BE2C (cell line): ENCODE data around the gene PARD6A.

ENCODE experiments used
- DNase-seq: peaks from one replicate; pipeline ENCODE4 v3.0.0-alpha.2; 2020
- H3K27me3 ChIP-seq: fragments of 250-450 bp; sonication (Bioruptor Pico); 2 replicates; pipeline ENCODE4 v1.5.1; 2020; ENCODE audit warnings: mild to moderate bottlenecking
- H3K36me3 ChIP-seq: fragments of 250-450 bp; sonication (Bioruptor Pico); 2 replicates; pipeline ENCODE4 v1.5.1; 2020; ENCODE audit warnings: mild to moderate bottlenecking
- H3K4me1 ChIP-seq: fragments of 250-450 bp; sonication (Bioruptor Pico); 2 replicates; pipeline ENCODE4 v1.5.1; 2020
- H3K4me3 ChIP-seq: 2 replicates; pipeline ENCODE4 v1.5.1; 2011; ENCODE audit warnings: low read depth, low read length
- H3K9me3 ChIP-seq: fragments of 250-450 bp; sonication (Bioruptor Pico); 2 replicates; pipeline ENCODE4 v1.5.1; 2020
- CTCF ChIP-seq: IDR thresholded peaks from 2 replicates; pipeline ENCODE4 v1.5.1; 2012; ENCODE audit warnings: mild to moderate bottlenecking, low read depth, low read length

Gene PARD6A

DNA sequence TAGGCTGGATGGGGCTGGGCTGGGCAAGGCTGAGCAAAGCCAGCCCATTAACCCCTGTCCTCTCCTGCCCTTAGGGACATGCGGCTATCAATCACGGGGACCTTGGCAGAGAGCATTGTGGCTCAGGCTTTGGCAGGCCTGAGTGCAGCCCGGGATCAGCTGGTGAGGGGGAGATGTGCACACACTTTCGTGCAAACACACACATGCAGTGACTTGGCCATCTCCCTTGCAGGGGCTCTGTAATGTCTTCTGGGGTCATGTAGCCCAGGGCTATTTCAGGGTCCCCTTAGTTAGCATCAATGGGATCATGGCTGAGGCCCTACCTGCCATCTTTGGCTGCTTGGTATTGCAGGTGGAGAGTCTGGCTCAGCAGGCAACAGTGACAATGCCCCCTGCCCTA, 8.9 kb upstream of the PARD6A start:
- peaks cover 19% of the 10 kb centered on the region for H3K36me3 ChIP-seq
- TF ChIP-seq CTCF, result no peak
- no peak for DNase-seq
- peaks cover 2% of the 10 kb centered on the region; the same call in 1 of the 2 replicates for H3K4me1 ChIP-seq
- H3K27me3 ChIP-seq, result no peaks in the 10 kb centered on the region
- H3K9me3 ChIP-seq, result no peaks in the 10 kb centered on the region
- no peak overlapping the region for H3K4me3 ChIP-seq

DNA sequence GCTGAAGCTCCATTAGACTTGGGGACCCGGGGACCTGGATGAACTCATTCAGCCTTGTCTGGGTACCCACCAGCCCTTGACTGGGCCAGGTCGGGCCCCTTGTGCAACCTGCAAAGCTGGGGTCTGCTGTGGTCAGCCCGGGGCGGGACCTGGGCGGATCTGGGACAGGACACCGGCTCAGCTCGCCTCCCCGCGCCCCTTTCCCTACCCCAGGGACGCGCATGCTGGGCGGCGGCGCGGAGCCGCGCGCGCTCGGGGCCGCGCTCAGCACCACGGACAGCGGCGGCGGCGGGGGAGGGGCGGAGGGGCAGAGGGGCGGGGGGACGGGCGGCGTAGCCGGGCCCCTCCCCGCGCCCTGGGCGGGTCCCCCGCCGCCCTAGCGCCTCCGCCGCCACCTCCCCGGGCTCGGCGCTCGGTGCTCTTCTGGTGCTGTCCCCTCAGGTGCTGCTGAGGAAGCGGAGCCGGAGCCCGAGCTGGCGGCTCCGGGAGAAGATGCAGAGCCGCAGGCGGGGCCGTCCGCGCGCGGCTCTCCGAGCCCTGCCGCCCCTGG, 8.1 kb upstream of the PARD6A start:
- H3K9me3 ChIP-seq, result no peaks in the 10 kb centered on the region
- H3K4me1 ChIP-seq, result peaks cover 2% of the 10 kb centered on the region; the same call in 1 of the 2 replicates
- peak; percentile 63 for DNase-seq
- H3K27me3 ChIP-seq, result no peaks in the 10 kb centered on the region
- H3K36me3 ChIP-seq, result peaks cover 19% of the 10 kb centered on the region
- H3K4me3 ChIP-seq, result peak overlapping the region; percentile 91
- no peak for TF ChIP-seq CTCF

DNA sequence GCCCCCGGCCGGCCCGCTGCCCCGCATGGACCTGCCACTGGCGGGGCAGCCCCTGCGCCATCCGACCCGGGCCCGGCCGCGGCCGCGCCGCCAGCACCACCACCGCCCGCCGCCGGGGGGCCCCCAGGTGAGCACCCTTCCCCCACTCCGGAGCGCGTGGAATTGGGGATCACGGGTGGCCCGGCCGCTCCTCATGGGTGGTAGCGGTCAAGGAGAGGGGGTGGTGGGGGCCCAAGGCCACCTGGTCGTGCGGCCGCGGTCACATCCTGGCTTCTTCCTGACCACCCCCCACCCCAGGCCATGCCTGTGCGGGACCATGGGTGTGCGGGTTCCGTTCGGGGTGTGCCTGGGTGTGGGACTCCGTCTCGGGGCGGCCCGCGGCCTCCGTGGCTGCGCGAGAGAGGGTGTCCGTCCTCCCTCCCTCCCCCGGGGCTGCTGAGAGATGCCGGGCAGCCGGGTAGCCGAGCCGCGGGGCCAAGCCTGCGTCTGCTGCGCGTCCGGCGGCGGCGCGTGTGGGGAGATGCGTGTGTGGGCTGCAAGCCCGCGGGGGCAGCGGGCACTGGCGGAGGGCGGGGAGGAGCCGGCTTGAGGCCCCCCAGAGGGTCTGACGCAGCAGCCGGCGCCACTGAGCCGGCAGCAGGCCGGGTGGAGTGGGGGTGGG, 7.5 kb upstream of the PARD6A start:
- H3K9me3 ChIP-seq, result no peaks in the 10 kb centered on the region
- peak; percentile 23; the same call in 1 of the 2 replicates for TF ChIP-seq CTCF
- H3K4me3 ChIP-seq, result peak overlapping the region; percentile 91
- H3K36me3 ChIP-seq, result peaks cover 19% of the 10 kb centered on the region
- H3K4me1 ChIP-seq, result peaks cover 2% of the 10 kb centered on the region; the same call in 1 of the 2 replicates
- peak; percentile 74 for DNase-seq
- H3K27me3 ChIP-seq, result no peaks in the 10 kb centered on the region

- no peak for DNase-seq
- peaks cover 2% of the 10 kb centered on the region; the same call in 1 of the 2 replicates for H3K4me1 ChIP-seq
- H3K27me3 ChIP-seq, result no peaks in the 10 kb centered on the region
- H3K4me3 ChIP-seq, result peak overlapping the region; percentile 91
- peaks cover 19% of the 10 kb centered on the region for H3K36me3 ChIP-seq
- no peak for TF ChIP-seq CTCF
- no peaks in the 10 kb centered on the region for H3K9me3 ChIP-seq
Observed at GRCh38 chr16:67653789-67654402, 6.9 kb upstream of the PARD6A start.

DNA sequence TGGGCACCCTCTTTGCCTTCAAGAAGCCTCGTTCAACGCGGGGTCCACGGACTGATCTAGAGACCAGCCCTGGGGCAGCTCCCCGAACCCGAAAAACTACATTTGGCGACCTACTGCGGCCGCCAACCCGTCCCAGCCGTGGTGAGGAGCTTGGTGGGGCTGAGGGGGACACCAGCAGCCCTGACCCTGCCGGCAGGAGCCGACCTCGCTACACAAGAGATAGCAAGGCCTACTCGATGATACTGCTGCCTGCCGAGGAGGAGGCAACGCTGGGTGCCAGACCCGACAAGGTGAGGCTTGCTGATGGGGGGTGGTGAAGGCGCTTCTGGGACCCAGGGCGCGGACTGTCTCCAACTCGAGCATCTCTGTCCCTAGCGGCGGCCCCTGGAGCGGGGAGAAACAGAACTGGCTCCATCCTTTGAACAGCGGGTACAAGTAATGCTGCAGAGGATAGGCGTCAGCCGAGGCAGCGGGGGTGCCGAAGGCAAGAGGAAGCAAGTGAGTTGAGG, 6.3 kb upstream of the PARD6A start:
- Histone ChIP-seq H3K9me3 (no peaks in the 10 kb centered on the region), H3K4me1 (peaks cover 2% of the 10 kb centered on the region; the same call in 1 of the 2 replicates), H3K4me3 (peak overlapping the region; percentile 91; the same call in 1 of the 2 replicates), H3K27me3 (no peaks in the 10 kb centered on the region), H3K36me3 (peaks cover 19% of the 10 kb centered on the region)
- peak; percentile 13 for DNase-seq
- no peak for TF ChIP-seq CTCF
